Retinal pigment epithelial cell (primary cell): ENCODE measurements around the gene SMIM15.

ENCODE experiments used
- DNase-seq: peaks from one replicate; pipeline ENCODE4 v3.0.0-alpha.2; 2010; ENCODE audit warnings: low read depth
- H3K4me3 ChIP-seq: 2 replicates; pipeline ENCODE4 v1.5.1; 2011; ENCODE audit warnings: mild to moderate bottlenecking, low read length, control low read depth, moderate library complexity
- CTCF ChIP-seq: conservative IDR thresholded peaks from 2 replicates; pipeline ENCODE4 v1.5.1; 2011; ENCODE audit warnings: low read depth, low read length, control low read depth, inconsistent platforms

Gene SMIM15

GRCh38 chr5:61160497-61160896, 1.8 kb downstream of the SMIM15 start:
- H3K4me3 ChIP-seq: no peak overlapping the region
- no peak for DNase-seq
- TF ChIP-seq CTCF: no peak

GRCh38 chr5:61159836-61160235, 2.4 kb downstream of the SMIM15 start:
- no peak for TF ChIP-seq CTCF
- DNase-seq: no peak
- no peak overlapping the region for H3K4me3 ChIP-seq

GRCh38 chr5:61159070-61159469, 3.2 kb downstream of the SMIM15 start:
- H3K4me3 ChIP-seq: no peak overlapping the region
- no peak for TF ChIP-seq CTCF

GRCh38 chr5:61151893-61152292, 10.4 kb downstream of the SMIM15 start:
- no peak for TF ChIP-seq CTCF
- H3K4me3 ChIP-seq: no peak overlapping the region
- DNase-seq: no peak

More at GRCh38 chr5:61159070-61159469, 3.2 kb downstream of the SMIM15 start:
- no peak for DNase-seq

GRCh38 chr5:61148515-61148914, 13.8 kb downstream of the SMIM15 start:
- H3K4me3 ChIP-seq: no peak overlapping the region
- no peak for DNase-seq
- no peak for TF ChIP-seq CTCF

GRCh38 chr5:61142811-61143210, 19.5 kb downstream of the SMIM15 start:
- no peak for TF ChIP-seq CTCF
- no peak for DNase-seq
- H3K4me3 ChIP-seq: no peak overlapping the region

- no peak for TF ChIP-seq CTCF
- no peak overlapping the region for H3K4me3 ChIP-seq
- no peak for DNase-seq
Observed at GRCh38 chr5:61142391-61142790, 19.9 kb downstream of the SMIM15 start.
